Tibial artery (tissue), 4 donors: ENCODE results near the gene OR10H1.
"Not testable (repeated sequence)": the region's sequence is repeated elsewhere in the genome, so short reads cannot be mapped to it uniquely, and the experiment has no call there.

Experiments used
- DNase-seq, 2 donors: peaks; one replicate each; pipeline ENCODE4 v3.0.0-alpha.2; 2019
- H3K27ac ChIP-seq, 2 donors: fragments of 200-600 bp; sonication (generic) in 1 of 2; 1 replicate in 1 of 2; 2 replicates in 1 of 2; pipeline ENCODE4 v1.5.1; 2018 to 2019; ENCODE audit warnings: mild to moderate bottlenecking in 1 of 2
- H3K27me3 ChIP-seq, 2 donors: fragments of 200-600 bp; sonication (generic) in 1 of 2; one replicate each; pipeline versions ENCODE4 v1.5.1 to v1.6.0; 2016 to 2019
- H3K36me3 ChIP-seq, 3 donors: fragments of 200-600 bp; sonication (generic) in 2 of 3; one replicate each; pipeline ENCODE4 v1.5.1; 2016 to 2019; ENCODE audit warnings: mild to moderate bottlenecking in 2 of 3
- H3K4me1 ChIP-seq, 4 donors: fragments of 200-600 bp; sonication (generic) in 2 of 4; 1 replicate in 3 of 4; 2 replicates in 1 of 4; pipeline ENCODE4 v1.5.1; 2016 to 2019
- H3K4me3 ChIP-seq, 2 donors: fragments of 200-600 bp; sonication (generic) in 1 of 2; 1 replicate in 1 of 2; 2 replicates in 1 of 2; pipeline ENCODE4 v1.5.1; 2018 to 2019; ENCODE audit warnings: mild to moderate bottlenecking in 2 of 2
- H3K9me3 ChIP-seq, 3 donors: fragments of 200-600 bp; sonication (generic) in 1 of 3; one replicate each; pipeline ENCODE4 v1.5.1; 2016 to 2019
- CTCF ChIP-seq, 2 experiments: fragments of 200-600 bp in 1 of 2; fragments of 450-650 bp in 1 of 2; IDR thresholded peaks; one replicate each; pipeline ENCODE4 v1.5.1; 2017 to 2019; ENCODE audit warnings: antibody characterized with exemption in 2 of 2, mild to moderate bottlenecking in 1 of 2, moderate library complexity in 1 of 2
- intact Hi-C: fragments of 100-400 bp; cut with DNase I; formaldehyde crosslinking; loops from one replicate; pipeline ENCODE4 v1.15.0; 2023; ENCODE audit warnings: low total_unique reads

OR10H1 gene

GRCh38 chr19:15850385-15850784 lies 34.9 kb upstream of the OR10H1 start:
- intact Hi-C loops: no loop called here
- no peak overlapping the region for H3K27ac ChIP-seq
- H3K9me3 ChIP-seq: no peaks in the 10 kb centered on the region
- H3K4me1 ChIP-seq: no peaks in the 10 kb centered on the region
- no peak for TF ChIP-seq CTCF (IDR thresholded peaks at IDR 0.05)
- peaks cover 0 to 14% of the 10 kb centered on the region in 2 donors for H3K27me3 ChIP-seq
- DNase-seq: no peak
- H3K4me3 ChIP-seq: no peak overlapping the region
- H3K36me3 ChIP-seq: no peaks in the 10 kb centered on the region

- Histone ChIP-seq H3K4me3 (no peak overlapping the region), H3K27ac (no peak overlapping the region), H3K27me3 (peaks cover 0 to 20% of the 10 kb centered on the region in 2 donors), H3K4me1 (no peaks in the 10 kb centered on the region), H3K36me3 (no peaks in the 10 kb centered on the region), H3K9me3 (no peaks in the 10 kb centered on the region)
- TF ChIP-seq CTCF (IDR thresholded peaks at IDR 0.05): no peak
- intact Hi-C loops: no loop called here
- DNase-seq: no peak
Observed at GRCh38 chr19:15846923-15847322, 31.5 kb upstream of the OR10H1 start.

GRCh38 chr19:15843894-15844222 lies 28.4 kb upstream of the OR10H1 start:
- H3K9me3 ChIP-seq, H3K4me3 ChIP-seq, H3K4me1 ChIP-seq, H3K36me3 ChIP-seq, H3K27ac ChIP-seq, intact Hi-C loops: not testable (repeated sequence)
- DNase-seq: peak; percentile 32 to 54
- peaks cover 0 to 13% of the 10 kb centered on the region in 2 donors for H3K27me3 ChIP-seq

GRCh38 chr19:15843203-15843893 lies 27.9 kb upstream of the OR10H1 start:
- intact Hi-C loops: no loop called here

GRCh38 chr19:15841875-15842569 lies 26.6 kb upstream of the OR10H1 start:
- Histone ChIP-seq H3K27ac (no peak overlapping the region), H3K4me1 (peaks cover 0 to 7% (median 0%) of the 10 kb centered on the region in 4 donors), H3K4me3 (no peak overlapping the region), H3K36me3 (no peaks in the 10 kb centered on the region), H3K9me3 (no peaks in the 10 kb centered on the region), H3K27me3 (peaks cover 0 to 6% of the 10 kb centered on the region in 2 donors)
- no peak for TF ChIP-seq CTCF (IDR thresholded peaks at IDR 0.05)
- DNase-seq: peak in 1 of 2 donors; percentile 27
- intact Hi-C loops: no loop called here

More at GRCh38 chr19:15843203-15843893, 27.9 kb upstream of the OR10H1 start:
- no peaks in the 10 kb centered on the region for H3K9me3 ChIP-seq
- no peaks in the 10 kb centered on the region for H3K36me3 ChIP-seq
- peaks cover 0 to 13% of the 10 kb centered on the region in 2 donors for H3K27me3 ChIP-seq
- DNase-seq: no peak
- no peak for TF ChIP-seq CTCF (IDR thresholded peaks at IDR 0.05)
- H3K4me1 ChIP-seq: no peaks in the 10 kb centered on the region
- no peak overlapping the region for H3K4me3 ChIP-seq
- no peak overlapping the region for H3K27ac ChIP-seq

- intact Hi-C loops: no loop called here
- H3K4me1 ChIP-seq: peaks cover 0 to 10% (median 2%) of the 10 kb centered on the region in 4 donors
- H3K36me3 ChIP-seq: no peaks in the 10 kb centered on the region
- no peak overlapping the region for H3K4me3 ChIP-seq
- H3K27me3 ChIP-seq: peaks cover 0 to 5% of the 10 kb centered on the region in 2 donors
- no peak for TF ChIP-seq CTCF (IDR thresholded peaks at IDR 0.05)
- no peak for DNase-seq
- H3K27ac ChIP-seq: no peak overlapping the region
- H3K9me3 ChIP-seq: no peaks in the 10 kb centered on the region
Observed at GRCh38 chr19:15840833-15841232, 25.4 kb upstream of the OR10H1 start.

GRCh38 chr19:15839888-15840287 lies 24.4 kb upstream of the OR10H1 start:
- intact Hi-C loops, H3K9me3 ChIP-seq, H3K27me3 ChIP-seq, H3K27ac ChIP-seq, H3K36me3 ChIP-seq, H3K4me3 ChIP-seq: not testable (repeated sequence)
- peaks cover 0 to 15% (median 5%) of the 10 kb centered on the region in 4 donors for H3K4me1 ChIP-seq
- peak in 1 of 2 donors; percentile 7 for DNase-seq
